ENCODE data around the gene GDF10.

GDF10 gene

GRCh38 chr10:47296156-47296894 lies 3.7 kb upstream of the GDF10 start:
- no peak for TF ChIP-seq CTCF (IDR thresholded peaks at IDR 0.05; ENCODE audit: low read depth, low read length, missing control alignments)
- no peak overlapping the region for H3K4me3 ChIP-seq (replicated peaks; ENCODE audit: low read depth, low read length)
- DNase-seq (ENCODE audit: extremely low read depth, low read depth): no peak

- H3K4me3 ChIP-seq (replicated peaks; ENCODE audit: low read depth, low read length): no peak overlapping the region
- TF ChIP-seq CTCF (IDR thresholded peaks at IDR 0.05; ENCODE audit: low read depth, low read length, missing control alignments): no peak
- DNase-seq (ENCODE audit: extremely low read depth, low read depth): no peak
Measured at GRCh38 chr10:47296941-47297340, 3.1 kb upstream of the GDF10 start.

- DNase-seq (ENCODE audit: extremely low read depth, low read depth): no peak
- H3K4me3 ChIP-seq (replicated peaks; ENCODE audit: low read depth, low read length): no peak overlapping the region
- TF ChIP-seq CTCF (IDR thresholded peaks at IDR 0.05; ENCODE audit: low read depth, low read length, missing control alignments): no peak
Measured at GRCh38 chr10:47297866-47298540, 2.0 kb upstream of the GDF10 start.

GRCh38 chr10:47298715-47299114 lies 1.3 kb upstream of the GDF10 start:
- TF ChIP-seq CTCF (IDR thresholded peaks at IDR 0.05; ENCODE audit: low read depth, low read length, missing control alignments): no peak
- no peak for DNase-seq (ENCODE audit: extremely low read depth, low read depth)
- no peak overlapping the region for H3K4me3 ChIP-seq (replicated peaks; ENCODE audit: low read depth, low read length)

- TF ChIP-seq CTCF (IDR thresholded peaks at IDR 0.05; ENCODE audit: low read depth, low read length, missing control alignments): no peak
- no peak overlapping the region for H3K4me3 ChIP-seq (replicated peaks; ENCODE audit: low read depth, low read length)
- DNase-seq (ENCODE audit: extremely low read depth, low read depth): no peak
Measured at GRCh38 chr10:47300429-47300931, 483 bp downstream of the GDF10 start.

GRCh38 chr10:47301833-47302232 lies 1.8 kb downstream of the GDF10 start:
- no peak for TF ChIP-seq CTCF (IDR thresholded peaks at IDR 0.05; ENCODE audit: low read depth, low read length, missing control alignments)
- DNase-seq (ENCODE audit: extremely low read depth, low read depth): no peak
- H3K4me3 ChIP-seq (replicated peaks; ENCODE audit: low read depth, low read length): no peak overlapping the region
